ENCODE data around the gene ZNF276.

GRCh38 chr16:89701425-89702406, 19.6 kb upstream of the ZNF276 start, which contains the start of gene SPATA2L:
- TF ChIP-seq, protein P1, sequence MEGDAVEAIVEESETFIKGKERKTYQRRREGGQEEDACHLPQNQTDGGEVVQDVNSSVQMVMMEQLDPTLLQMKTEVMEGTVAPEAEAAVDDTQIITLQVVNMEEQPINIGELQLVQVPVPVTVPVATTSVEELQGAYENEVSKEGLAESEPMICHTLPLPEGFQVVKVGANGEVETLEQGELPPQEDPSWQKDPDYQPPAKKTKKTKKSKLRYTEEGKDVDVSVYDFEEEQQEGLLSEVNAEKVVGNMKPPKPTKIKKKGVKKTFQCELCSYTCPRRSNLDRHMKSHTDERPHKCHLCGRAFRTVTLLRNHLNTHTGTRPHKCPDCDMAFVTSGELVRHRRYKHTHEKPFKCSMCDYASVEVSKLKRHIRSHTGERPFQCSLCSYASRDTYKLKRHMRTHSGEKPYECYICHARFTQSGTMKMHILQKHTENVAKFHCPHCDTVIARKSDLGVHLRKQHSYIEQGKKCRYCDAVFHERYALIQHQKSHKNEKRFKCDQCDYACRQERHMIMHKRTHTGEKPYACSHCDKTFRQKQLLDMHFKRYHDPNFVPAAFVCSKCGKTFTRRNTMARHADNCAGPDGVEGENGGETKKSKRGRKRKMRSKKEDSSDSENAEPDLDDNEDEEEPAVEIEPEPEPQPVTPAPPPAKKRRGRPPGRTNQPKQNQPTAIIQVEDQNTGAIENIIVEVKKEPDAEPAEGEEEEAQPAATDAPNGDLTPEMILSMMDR (IDR thresholded peaks at IDR 0.05; ENCODE audit: low read length) = no peak
- TF ChIP-seq EZH2 (IDR thresholded peaks at IDR 0.05; ENCODE audit: borderline replicate concordance, low read length) = no peak

Measured in OCI-LY1 (cell line).